OCI-LY1 (cell line): ENCODE measurements around the gene GPR33.

Experiments
- CTCF ChIP-seq: fragments of 200-600 bp; sonication (generic), shearing (Covaris generic); IDR thresholded peaks from 2 replicates; pipeline ENCODE4 v1.5.1; 2017; ENCODE audit warnings: mild to moderate bottlenecking, antibody characterized with exemption, low read length, moderate library complexity, mixed read lengths
- EZH2 ChIP-seq: fragments of 200-600 bp; sonication (generic), shearing (Covaris generic); IDR thresholded peaks from 2 replicates; pipeline ENCODE4 v1.8.0; 2017; ENCODE audit warnings: borderline replicate concordance, mixed run types, mild to moderate bottlenecking, antibody characterized with exemption, low read length, moderate library complexity, mixed read lengths

- TF ChIP-seq EZH2 (no peak), CTCF (no peak)
Measured at GRCh38 chr14:31510855-31511254, 23.0 kb upstream of the GPR33 start.
